HG03442 (cell line): ENCODE measurements around the gene GSAP.
"Not testable (repeated sequence)": the region's sequence is repeated elsewhere in the genome, so short reads cannot be mapped to it uniquely, and the experiment has no call there.

ENCODE experiments used
- ATAC-seq: cut with Tn5 transposase; IDR thresholded peaks from one replicate; pipeline ENCODE4 v1.9.1; 2021; ENCODE audit warnings: mild to moderate bottlenecking, moderate library complexity; ENCODE audit not compliant: unreplicated experiment

GSAP gene

GRCh38 chr7:77360969-77361368 lies 55.2 kb downstream of the GSAP start:
- ATAC-seq = no peak

GRCh38 chr7:77360104-77360503 lies 56.0 kb downstream of the GSAP start:
- ATAC-seq = no peak

- no peak for ATAC-seq
These were observed 56.5 kb downstream of the GSAP start for GRCh38 chr7:77359599-77359998.

- ATAC-seq = no peak
These were observed 61.2 kb downstream of the GSAP start for GRCh38 chr7:77354914-77355313.

GRCh38 chr7:77354484-77354883 lies 61.7 kb downstream of the GSAP start:
- ATAC-seq = no peak

GRCh38 chr7:77353911-77354310 lies 62.2 kb downstream of the GSAP start:
- no peak for ATAC-seq

- no peak for ATAC-seq
These were observed 62.8 kb downstream of the GSAP start for GRCh38 chr7:77353407-77353721.

GRCh38 chr7:77352665-77353406 lies 63.3 kb downstream of the GSAP start:
- no peak for ATAC-seq

GRCh38 chr7:77351539-77352004 lies 64.6 kb downstream of the GSAP start:
- peak; percentile 93 for ATAC-seq

- ATAC-seq = no peak
These were observed 67.0 kb downstream of the GSAP start for GRCh38 chr7:77349141-77349540.

- ATAC-seq = no peak
These were observed 67.8 kb downstream of the GSAP start for GRCh38 chr7:77348371-77348813.

- ATAC-seq = no peak
These were observed 69.7 kb downstream of the GSAP start for GRCh38 chr7:77346441-77346840.

GRCh38 chr7:77345426-77345825 lies 70.7 kb downstream of the GSAP start:
- not testable (repeated sequence) for ATAC-seq

- ATAC-seq = no peak
These were observed 76.4 kb downstream of the GSAP start for GRCh38 chr7:77339726-77340125.

GRCh38 chr7:77338883-77339629 lies 77.1 kb downstream of the GSAP start:
- ATAC-seq = no peak

GRCh38 chr7:77338260-77338659 lies 77.9 kb downstream of the GSAP start:
- ATAC-seq = no peak

- ATAC-seq = no peak
These were observed 78.6 kb downstream of the GSAP start for GRCh38 chr7:77337456-77337990.

- ATAC-seq = no peak
These were observed 80.6 kb downstream of the GSAP start for GRCh38 chr7:77335581-77335980.

GRCh38 chr7:77334039-77334438 lies 82.1 kb downstream of the GSAP start:
- not testable (repeated sequence) for ATAC-seq

GRCh38 chr7:77331938-77332695 lies 84.0 kb downstream of the GSAP start:
- ATAC-seq = peak; percentile 66

- peak; percentile 58 for ATAC-seq
These were observed 85.8 kb downstream of the GSAP start for GRCh38 chr7:77330169-77330882.
